LNCAP (cell line): ENCODE data around the gene TPSG1.

ENCODE experiments used
- CTCF ChIP-seq: fragments of 450-650 bp; IDR thresholded peaks from 2 replicates; pipeline ENCODE4 v1.5.1; 2017; ENCODE audit warnings: mild to moderate bottlenecking

Gene TPSG1

GRCh38 chr16:1264345-1265089 lies 39.4 kb upstream of the TPSG1 start:
- TF ChIP-seq CTCF = no peak

- no peak for TF ChIP-seq CTCF
Observed at GRCh38 chr16:1263591-1264344, 38.7 kb upstream of the TPSG1 start.

- TF ChIP-seq CTCF = no peak
Observed at GRCh38 chr16:1262846-1263221, 37.8 kb upstream of the TPSG1 start.

GRCh38 chr16:1262210-1262845 lies 37.3 kb upstream of the TPSG1 start:
- TF ChIP-seq CTCF = no peak

- TF ChIP-seq CTCF = no peak
Observed at GRCh38 chr16:1261131-1261892, 36.2 kb upstream of the TPSG1 start.

GRCh38 chr16:1260101-1260680 lies 35.1 kb upstream of the TPSG1 start:
- TF ChIP-seq CTCF = no peak

- no peak for TF ChIP-seq CTCF
Observed at GRCh38 chr16:1259760-1260068, 34.6 kb upstream of the TPSG1 start.
